NCI-H2227 (cell line): ENCODE results near the gene CMYA5.

Source experiments
- DNase-seq: peaks from one replicate; lab custom pipeline; 2025; ENCODE audit not compliant: unreplicated experiment; lab: John Stamatoyannopoulos, UW

CMYA5 gene

DNA sequence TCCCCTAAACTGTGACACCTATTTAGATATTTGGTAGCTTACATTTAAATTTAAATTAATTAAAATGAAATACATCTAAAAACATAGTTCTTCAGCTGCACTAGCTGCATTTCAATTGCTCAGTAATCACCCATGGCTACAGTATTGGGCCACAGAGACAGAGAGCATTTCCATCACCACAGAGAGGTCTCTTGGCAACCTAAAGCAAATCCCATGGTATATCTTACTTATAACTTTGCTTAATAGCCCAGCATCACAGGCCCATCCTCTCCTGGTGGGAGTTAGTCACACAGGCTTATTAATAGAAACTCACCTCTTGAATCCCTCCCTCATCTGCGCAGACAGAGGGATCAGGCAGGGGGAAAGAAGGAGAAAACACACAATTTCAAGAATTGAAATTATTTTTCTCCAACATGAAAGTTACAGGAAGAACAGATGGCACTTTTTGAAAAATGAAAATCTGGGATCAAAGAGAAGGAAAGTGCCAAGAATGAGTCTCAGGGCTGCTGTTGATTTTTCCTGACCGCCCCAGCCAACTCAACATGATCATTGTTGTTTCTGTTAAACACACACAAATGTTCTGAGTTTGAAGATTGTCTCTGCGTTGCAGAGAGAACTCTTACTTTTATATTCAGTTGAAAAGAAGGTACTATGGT lies 144.6 kb downstream of the CMYA5 start:
- no peak for DNase-seq

DNA sequence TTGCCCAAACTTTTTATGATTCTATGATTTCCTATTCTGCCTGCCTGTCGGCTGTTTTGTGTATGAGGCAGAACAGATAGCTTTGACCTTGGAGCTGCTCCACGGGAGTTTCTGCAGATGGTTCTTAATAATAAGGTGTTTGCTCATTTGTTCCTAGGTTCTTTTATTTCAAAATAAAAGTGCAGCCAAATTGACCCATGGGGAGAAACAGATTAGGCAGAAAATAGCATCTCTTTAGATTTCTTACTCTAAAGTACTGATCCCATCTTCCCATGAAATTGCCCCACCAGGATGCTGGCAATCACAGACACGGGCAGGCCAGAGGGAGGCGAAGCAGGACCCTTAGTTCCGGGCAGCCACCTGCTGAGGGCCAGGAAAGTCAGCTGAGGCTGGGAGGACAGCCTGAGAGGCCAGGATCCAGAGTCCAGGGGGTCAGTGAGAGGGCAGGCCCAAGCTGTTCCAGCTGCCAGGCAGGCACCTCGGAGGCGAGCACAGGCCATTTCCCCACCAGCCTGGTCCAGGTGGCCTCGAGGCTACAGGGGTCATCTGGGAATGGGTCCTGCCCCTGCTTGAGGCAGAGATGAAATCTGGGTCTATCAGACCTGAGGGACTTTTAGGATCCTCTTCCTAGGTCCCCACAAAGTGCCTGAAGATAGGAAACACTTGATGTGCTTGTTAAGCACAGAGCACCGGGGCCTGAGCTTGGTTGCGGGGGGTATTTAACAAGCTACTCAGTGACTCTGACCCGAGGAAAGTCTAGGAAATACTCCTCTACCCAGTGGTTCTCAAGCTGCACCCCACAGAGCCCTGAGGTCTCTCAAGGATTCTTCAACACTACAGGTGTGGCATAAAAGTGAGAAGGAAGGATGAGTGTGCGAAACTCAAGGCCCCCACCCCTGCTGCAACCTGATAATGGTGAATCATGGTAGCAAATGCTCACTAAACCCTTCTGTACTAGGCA lies 145.4 kb downstream of the CMYA5 start:
- DNase-seq, result peak; percentile 29

DNA sequence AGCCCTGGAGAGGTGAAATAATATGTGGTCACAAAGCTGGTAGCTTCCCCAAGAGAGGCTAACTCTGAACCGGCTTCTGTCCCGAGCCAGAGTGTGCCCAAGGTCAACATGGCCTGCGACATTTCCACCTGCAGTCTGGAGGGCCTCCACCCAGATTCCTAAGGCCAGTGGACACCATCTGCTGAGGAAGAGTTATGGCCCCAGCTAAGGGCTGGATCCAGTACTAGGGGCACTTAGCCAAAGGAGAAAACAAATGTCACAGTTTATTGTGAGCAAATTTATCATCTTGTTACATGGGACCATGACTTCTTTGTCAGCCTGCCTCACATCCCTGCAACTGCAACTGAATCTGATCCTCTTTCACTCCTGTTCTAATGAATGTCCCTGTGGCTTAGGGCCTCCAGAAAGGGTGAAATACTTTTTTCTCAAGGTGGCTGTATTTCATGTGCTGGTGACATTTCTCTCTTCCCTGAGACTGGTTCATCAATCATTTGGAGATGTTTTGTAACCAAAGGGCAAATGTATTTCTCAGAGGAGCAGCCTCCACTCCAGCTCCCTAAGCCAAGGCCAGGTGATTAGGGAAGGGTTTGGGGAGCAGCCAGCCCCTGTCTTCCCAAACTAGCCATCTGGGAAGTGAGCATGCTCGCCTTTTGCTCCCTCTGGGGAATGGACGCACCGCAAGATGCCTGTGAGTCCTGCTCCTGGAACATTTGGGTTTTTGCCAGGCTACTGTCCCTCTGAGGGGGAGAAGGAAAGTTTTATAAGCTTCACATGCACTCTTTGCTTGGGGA lies 148.3 kb downstream of the CMYA5 start:
- no peak for DNase-seq

DNA sequence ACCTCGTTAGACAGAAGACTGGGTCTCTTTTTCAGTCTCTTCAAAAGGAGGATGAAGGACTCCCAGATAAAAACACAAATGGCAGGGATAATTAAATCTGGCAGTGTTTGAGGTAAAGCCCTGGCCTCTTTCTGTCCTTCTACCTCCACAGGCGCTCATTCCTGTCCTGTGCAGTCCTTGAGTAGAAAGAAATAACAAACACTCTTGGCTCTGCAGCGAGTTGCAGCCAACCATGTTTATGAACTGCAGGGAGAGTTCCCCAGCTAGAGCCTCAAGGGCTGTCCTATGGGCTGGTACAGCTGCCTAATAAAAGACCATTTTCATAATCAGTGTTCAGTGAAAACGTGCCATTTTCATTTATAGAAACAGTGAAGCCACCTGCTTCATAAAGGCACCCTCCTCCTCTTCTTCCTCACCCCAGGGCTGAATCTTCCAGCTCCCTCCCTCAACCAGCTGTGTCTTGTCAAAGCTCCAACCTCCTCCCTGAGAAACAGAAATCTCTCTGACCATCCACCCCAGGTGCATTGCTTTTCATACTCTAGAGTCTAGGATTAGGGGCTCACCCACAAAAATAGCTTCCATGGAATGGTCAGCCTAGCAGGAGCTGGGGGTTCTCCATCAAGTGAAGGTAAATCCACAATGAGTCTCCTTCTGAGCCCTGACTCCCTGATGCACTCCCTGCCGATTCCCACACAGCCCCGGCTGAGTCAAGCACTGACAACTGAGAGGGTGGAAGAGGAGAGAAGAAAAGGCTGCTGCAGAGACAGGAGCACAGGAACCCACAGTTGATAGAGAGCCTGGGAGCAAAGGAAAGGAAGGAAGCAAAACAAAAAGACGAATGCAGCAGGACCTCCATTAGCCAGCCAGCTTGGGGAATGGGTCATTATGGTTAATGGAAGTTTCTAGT lies 150.7 kb downstream of the CMYA5 start:
- no peak for DNase-seq

DNA sequence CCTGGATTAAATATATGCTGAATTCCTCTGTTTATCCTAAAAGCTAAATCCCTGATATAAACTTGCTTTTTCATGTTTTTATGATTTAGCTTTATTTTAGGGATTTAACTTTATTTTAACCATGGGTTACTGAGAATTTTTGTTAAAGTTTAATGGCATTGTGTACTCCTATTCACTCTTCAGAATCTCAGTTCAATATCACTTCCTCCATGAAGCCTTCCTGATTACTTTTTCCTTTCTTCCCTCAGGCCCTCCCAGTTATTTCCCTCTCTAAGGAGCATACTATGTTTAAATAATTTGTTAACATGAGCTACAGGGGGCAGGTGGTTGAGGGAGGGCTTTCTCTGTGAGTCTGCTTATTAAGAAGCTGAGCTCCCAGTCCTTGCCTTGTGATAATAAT lies 151.5 kb downstream of the CMYA5 start:
- DNase-seq, result no peak

DNA sequence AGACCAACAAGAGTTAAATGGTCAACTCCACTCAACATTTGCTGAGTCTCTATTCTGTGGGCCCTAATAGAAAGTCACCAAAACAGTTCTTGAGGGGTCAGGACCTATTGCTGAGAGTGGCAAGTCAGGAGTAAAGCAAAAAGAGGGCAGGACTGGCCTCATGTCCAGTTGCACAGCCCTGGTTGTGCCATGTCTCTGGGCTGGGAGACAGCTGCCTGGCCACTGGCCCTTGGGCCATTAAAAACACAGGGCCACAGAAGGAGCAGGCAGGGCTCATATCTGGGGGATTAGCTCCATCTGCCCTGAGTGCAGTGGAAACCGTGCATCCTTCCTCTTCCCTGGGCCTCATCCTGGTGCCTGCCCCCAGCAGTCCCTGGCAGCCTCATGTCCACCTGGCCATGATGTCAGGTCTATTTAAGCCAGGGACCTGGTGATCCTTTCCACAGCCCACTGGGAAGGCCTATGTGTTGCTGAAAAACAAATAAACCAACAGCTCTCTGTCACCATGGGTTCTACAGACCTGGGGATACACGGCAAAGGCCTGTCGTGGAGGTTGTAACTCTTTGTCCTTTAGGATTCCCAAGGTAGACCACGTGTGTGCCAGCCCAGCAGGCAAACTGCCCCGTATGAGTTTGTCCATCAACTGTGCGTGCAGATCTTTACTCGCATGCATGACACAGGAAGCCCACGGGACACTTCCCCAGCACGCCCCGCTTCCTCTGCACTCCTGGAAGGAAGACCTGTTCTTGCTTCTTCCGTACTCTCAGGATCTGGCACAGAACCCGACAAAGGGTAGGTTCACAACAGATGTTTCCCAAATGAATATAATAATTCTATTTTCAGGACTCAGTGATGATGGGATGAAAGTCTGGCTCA lies 152.6 kb downstream of the CMYA5 start:
- DNase-seq, result no peak

DNA sequence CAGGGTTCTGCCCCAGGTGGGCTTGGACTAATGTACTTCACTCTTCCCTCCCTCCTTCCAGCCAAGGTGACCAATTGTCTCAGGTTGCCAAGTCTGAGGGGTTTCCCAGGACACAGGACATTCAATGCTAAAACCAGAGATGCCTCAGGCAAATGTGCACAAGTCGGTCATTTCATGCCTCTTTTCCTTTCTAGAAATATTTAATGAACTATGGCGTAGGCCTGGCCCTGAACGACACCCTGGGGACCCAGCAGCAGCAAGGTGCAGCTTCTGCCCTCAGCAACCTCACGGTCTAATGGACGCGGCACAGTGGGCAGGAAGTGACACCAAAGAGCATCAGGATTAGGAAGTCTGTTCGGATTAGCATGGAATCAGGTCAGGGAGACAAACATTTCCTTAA lies 153.4 kb downstream of the CMYA5 start:
- DNase-seq, result no peak

DNA sequence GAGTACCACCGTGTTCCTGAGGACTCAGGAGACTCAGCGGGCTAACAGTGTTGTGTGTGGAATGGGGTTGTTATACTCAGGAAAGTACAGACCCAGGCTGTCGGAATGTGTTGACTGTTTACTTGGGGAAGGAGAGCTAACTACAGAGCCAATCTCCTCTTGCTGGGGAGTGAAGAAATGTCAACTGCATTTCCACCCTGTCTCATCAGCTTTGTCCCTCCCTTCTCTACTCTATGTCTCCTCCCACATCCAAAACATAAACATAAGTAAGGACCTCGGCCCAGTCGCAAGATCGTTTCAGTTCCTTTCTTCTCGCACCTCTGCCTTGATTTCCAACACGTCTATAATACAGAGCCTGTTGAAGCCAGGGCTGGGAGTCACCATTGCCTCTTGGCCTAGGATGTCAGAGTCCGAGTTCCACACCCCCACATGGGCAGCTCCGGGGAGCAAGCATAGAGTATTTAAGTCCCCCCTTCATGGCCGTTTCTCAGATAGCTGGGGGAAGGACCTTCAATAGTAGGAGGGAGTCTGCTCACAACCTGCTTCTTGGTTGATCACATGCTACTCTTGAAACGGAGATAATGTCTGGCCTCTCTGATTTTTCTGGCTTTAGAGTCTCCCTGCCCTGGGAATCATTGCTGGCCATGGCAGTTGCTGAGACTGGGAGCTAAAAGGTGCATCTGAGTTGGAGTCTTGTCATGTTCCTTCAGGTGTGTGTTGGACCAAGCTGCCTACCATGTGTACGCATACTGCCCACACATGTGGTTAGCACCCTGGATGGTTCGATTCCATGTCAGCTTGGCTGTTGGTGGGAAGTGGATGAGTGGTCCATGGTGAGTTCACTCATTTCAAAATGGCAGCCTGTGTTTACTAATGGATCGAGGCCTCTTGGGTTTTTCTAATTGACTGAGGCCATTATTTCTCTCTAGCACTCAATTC lies 154.1 kb downstream of the CMYA5 start:
- DNase-seq, result no peak

DNA sequence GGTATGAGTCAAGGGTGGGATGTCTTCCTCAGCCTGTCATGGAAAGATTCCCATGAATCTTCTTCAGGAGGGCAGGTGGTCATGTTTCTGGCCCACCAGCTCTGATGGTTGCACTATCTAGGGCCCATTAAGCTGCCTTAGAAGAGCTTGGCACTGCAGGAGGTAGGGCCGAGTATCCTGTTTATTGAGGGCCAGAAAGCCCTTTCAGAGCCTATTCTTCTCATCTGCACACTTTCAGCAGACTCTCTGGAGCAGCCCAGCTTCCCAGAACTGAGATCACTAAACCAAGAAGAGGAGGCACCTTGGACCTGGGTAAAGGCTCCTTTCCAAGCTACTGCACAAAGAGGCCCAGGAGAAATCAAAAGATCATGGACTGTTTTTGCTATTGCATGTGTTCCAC lies 154.9 kb downstream of the CMYA5 start:
- DNase-seq, result no peak

DNA sequence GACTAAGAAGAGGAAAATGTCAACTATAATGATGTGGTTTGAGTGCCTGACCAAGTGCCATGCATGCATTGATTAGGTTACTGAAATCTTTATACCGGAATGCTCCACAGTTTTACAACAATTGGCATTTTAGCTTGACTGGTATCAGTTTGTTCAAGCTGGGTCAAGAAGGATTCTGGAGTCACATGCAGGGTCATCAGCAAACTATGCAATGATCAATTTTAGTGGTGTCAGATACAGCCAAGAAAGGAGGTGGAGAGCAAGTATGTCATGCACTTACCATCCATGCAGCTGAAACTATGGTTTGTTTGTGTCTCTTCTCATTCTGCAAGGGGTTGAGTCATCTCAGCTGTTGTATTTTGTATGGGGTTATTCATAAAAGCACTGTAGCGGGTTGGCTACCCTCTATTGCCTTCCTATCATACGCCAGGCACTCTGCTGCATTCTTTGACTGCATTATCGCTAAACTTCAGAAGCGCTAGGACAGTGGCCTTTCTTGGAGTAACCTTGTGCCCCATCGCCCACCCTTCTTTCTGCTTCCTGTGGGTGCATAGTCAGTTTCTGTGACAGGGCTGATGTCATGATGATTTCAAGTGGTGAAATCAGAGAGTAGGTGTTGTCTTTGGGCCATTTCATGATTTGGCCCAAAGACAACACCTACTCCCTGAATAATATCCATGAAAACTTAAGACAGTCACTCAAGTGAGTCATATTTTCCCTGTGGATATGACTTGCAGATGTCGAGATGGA lies 156.0 kb downstream of the CMYA5 start:
- DNase-seq, result no peak

DNA sequence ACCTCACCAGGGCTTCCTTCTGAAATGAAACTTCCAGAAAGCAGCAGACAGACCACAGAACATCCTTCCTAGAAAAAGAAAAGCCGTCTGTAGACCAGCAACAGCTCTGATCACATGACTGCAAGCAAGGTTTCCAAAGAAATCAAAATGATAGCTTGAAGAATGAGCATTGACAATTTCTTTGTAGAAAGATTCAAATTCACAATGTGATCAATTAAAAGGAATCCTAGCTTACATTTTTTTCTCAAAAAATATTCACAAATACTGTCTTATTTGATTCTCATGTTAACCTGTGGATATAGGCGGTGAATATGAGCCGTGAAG lies 156.5 kb downstream of the CMYA5 start:
- DNase-seq, result no peak

DNA sequence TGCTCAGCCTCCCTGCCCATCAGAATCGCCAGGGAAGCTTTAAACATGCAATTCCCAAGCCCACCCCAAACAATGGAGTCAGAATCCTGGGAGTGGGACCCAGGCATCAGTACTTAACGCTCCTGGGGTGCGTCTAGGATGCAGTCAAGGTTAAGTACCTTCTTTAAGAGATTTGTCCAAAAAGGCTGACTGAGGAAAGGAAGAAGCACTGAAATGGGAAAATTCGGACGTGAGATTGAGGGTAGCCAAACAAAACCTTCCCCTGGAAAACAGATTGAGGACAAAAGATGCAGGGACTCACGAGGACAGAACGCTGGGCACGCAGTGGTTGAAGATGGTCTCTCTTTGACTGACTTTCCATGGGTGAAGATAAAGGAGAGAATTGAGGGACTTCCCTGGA lies 157.9 kb downstream of the CMYA5 start:
- DNase-seq, result no peak

DNA sequence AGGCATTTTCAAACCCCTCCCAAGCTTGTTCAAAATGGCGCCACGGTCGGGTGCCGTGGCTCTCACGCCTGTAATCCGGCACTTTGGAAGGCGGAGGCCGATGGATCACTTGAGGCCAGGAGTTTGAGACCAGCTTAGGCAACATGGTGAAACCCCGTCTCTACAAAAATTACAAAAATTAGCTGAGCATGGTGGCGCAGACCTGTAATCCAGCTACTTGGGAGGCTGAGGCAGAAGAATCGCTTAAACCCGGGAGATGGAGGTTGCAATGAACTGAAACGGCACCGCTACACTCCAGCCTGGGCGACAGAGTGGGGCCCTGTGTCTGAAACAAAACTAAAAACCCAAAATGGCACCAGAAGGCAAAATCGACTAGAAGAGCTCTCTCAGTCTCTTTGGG lies 159.4 kb downstream of the CMYA5 start:
- DNase-seq, result no peak
